NCI-H69 (cell line): ENCODE results near the gene AGPAT1.
"Not testable (repeated sequence)": the region's sequence is repeated elsewhere in the genome, so short reads cannot be mapped to it uniquely, and the experiment has no call there.

Experiments
- DNase-seq: peaks from one replicate; lab custom pipeline; 2025; lab: John Stamatoyannopoulos, UW

The AGPAT1 gene

DNA sequence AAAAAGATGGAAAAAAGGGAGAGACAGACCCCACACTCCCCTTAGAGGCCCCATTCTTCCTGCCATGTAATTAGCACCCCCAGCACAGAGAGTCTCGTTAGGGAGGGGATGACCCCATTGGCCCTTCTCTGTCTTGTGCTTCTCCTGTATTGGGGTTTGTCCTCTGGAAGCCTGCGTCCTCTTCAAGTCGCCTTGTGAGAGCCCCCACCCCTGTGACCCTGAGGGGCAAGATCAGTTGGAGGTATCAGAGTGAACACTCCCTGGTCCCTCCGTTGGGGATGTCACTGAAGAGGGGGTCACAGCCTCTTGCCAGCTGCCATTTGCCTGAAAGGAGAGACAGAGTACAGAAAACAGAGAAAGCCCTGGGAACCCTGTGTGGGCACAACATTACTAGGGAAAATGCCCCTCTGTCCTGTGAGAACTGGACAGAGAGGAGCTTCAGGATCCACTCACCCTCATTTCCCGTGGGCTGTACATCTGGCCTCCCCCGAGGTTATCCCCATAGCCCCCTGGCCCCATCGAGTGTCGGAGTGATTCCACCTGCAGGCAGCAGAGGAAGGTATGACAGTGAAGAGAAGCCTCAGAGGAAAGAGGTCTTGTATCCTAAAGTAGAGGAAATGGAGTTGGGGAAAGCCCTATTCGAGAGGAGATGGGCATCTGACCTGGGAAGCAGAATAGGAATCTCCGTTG is 10.4 kb upstream of the AGPAT1 start:
- not testable (repeated sequence) for DNase-seq

- DNase-seq = not testable (repeated sequence)
These were observed 9.8 kb upstream of the AGPAT1 start for GRCh38 chr6:32185681-32186131.

DNA sequence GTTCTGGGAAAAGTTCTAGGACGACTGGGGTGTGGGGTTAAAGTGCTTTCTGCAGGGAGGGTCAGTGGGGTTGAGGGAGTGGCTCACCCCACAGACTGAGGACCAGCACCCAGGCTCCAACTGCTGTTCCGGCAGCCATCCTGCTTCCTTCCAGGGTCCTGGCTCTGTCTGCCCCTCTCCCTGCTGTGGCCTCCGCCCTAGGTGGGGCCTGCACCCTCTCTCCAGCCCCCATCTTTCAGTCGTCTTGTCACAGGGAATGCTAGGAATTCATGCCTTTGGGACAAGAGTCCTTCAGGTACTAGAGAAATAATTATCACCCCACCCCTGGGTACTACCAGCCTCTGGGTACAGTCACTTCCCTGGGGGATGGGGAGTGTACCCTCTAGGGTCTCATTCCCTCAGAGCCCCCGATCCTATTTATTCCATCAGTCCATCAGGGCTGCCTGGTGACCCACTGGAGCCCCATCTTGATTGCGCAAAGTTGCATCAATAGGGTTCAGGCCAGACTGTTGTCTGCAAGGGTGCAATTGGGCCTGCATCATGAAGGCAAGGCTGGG is 8.3 kb upstream of the AGPAT1 start, which contains the start of gene AGER:
TSS of gene AGER (minus strand) at position 170 of the 557 bp plus-strand sequence. CDS start at position 139, 31 bp downstream.
- DNase-seq = no peak

GRCh38 chr6:32183483-32184083 is 7.7 kb upstream of the AGPAT1 start:
- DNase-seq = no peak

GRCh38 chr6:32183030-32183429 is 7.1 kb upstream of the AGPAT1 start:
- DNase-seq = no peak

GRCh38 chr6:32182555-32182981 is 6.7 kb upstream of the AGPAT1 start:
- no peak for DNase-seq

- no peak for DNase-seq
These were observed 6.1 kb upstream of the AGPAT1 start for GRCh38 chr6:32181915-32182529.

- DNase-seq = no peak
These were observed 5.3 kb upstream of the AGPAT1 start for GRCh38 chr6:32181148-32181702.

GRCh38 chr6:32179766-32180405 is 4.0 kb upstream of the AGPAT1 start:
- DNase-seq = no peak

- peak; percentile 51 for DNase-seq
These were observed 2.9 kb upstream of the AGPAT1 start for GRCh38 chr6:32178547-32179440.

GRCh38 chr6:32177788-32178546 is 2.1 kb upstream of the AGPAT1 start, which contains the start of gene RNF5:
Gene RNF5, plus strand, starts transcription at chr6:32178405. Its CDS starts 107 bp downstream, at chr6:32178512.
- DNase-seq = peak; percentile 100

DNA sequence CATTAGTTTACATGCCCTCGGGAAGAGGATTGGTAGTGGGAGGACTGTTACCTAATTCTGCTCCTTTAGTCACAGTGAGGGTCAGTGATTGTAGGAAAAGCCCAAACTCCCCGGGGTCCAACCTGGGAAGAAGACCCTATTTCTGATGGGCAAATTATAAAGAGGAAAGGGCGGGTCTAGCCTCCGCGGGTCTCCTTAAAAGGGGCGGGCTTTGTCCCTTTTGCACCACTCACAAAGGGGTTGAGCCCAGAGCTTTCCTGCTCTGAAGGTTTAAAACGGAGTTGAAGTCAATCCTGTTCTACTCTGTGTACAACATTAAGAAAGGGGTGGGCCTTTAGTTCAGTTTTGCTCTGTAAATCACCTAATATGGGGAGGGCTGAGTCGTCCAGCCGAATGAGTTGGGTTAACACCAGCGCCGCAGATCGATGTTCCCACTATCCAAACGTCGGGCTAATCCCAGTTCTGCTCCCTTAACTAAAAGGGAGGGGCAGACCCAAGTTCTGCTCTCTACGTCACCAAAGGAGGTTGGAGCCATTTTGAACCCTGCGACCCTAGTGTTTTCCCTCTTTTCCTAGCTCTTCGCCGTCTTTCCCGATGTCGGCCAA is 1.4 kb upstream of the AGPAT1 start:
- peak; percentile 90 for DNase-seq

DNA sequence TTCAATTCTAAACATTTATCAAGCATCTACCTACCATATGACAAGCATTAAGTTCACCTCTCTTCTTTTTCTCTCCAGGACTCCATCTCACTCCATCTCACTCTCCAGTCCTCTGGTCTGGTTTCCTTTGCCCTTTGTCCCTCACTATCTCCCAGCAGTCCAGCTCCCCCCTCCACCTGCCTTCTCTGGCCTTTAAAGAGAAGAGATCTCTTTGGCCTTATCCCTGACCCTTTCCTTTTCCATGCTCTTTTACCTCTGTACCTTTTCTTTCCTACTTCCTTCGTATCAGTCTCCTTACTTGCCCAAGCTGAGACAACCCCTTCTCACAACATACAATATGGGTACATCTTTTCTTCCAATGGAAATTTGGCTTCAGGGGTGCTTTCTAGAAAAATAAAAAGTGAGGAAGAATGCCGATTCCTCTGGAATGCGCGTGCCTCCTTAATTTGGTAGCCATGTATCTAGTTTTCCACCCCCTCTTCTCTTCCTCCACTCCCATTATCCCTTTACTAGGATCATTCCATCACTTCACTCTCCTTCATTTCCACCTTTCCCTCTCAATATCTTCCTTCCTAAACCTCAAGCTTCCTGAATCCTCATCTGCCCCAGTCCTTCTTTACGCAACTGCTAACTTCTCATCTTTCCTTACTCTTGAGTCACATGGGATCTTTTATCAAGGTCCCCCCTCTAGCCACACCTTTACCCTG is 745 bp upstream of the AGPAT1 start:
- DNase-seq = peak; percentile 42

GRCh38 chr6:32175322-32175710 is 568 bp downstream of the AGPAT1 start:
- no peak for DNase-seq

GRCh38 chr6:32174416-32174815 is 1.5 kb downstream of the AGPAT1 start:
- DNase-seq = no peak

DNA sequence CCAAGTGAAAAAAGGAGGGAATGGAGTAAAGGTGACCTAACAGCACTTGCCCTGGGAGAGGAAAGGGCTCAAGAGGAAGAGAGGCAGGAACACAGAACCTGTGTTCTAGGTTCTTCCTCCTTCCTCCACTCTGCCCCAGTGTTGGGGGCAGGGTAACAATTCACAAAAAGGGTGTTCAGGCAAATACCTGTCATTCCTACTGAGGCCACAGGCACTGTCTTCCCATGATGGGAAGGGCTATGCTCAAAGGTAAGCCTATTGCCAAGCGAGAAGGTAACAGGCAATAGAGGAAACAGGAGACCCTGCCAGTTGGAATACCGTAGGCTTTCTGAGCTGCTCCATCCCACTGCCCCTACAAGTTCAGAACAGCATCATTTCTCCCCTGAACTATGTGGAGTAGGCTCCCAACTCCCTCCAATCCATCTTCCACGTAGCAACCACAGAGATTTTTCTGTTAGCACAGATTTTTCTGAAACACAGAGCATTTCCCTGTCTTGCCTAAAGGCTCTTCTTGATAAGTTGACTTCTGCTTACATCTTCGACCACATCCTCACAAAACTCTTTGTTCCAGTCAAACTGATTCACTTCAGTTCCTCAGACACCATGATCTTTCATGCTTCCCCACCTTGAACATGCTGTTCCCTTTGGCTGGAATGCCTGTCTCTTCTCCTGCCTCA is 2.7 kb downstream of the AGPAT1 start:
- no peak for DNase-seq

DNA sequence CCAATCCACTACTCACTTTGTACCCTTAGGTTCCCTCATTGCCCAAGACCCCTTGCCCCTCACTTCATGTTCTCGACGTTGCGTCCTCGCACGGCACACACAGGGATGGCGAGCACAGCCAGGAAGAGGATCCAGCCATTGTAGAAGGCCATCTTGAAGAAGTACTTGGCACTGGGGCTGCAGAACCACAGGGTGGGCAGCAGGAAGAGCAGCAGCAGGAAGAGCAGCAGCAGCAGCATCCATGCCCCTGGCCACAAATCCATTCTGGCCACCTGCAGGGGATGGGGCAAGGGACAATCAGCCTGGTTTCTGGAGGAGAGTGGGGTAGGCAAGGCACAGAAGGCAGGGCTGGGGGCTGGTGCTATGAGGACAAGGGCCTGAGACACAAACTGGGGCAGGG is 4.7 kb downstream of the AGPAT1 start:
- DNase-seq = no peak

DNA sequence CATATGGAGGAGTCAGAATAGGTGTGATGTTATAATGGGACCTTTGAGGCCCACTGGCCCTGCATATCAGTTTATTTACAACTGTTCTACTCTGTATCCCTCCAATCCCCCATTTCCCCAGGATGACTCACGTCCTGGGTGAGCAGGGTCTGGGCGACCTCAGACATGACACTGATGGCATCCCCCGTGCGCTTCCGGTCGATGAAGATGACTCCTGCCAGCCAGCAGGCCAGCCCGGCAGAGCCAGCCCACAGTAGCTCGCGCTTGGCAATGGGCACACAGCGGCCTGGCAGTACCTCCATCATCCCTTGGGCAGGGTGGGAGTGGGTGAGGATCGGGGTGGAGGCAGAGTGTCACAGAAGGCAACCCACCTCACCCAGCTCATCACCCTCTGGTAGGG is 5.6 kb downstream of the AGPAT1 start:
- DNase-seq = no peak
